HepG2 (cell line): Measurements from ENCODE around the gene GRM4. TPM values are rescaled to one million over a fixed set of nuclear protein-coding genes. Genes with fewer than 3 reads are reported as not detected.

Source experiments
- ATAC-seq: fragments of 200-7000 bp; cut with Tn5 transposase; 3 replicates; pipeline ENCODE4 v1.9.1; 2020; ENCODE audit warnings: mild to moderate bottlenecking, moderate library complexity
- BruUV-seq: library from RNA; stranded (reverse); fragments of 400-500 nt; replicated peaks from 2 replicates; lab custom pipeline; 2021; lab: Mats Ljungman, UMichigan
- CTCF ChIA-PET: fragments of 300-600 bp; formaldehyde crosslinking; extraction: SDS; loops from one replicate; lab custom pipeline; 2021; ENCODE audit warnings: low total read pairs, inconsistent platforms, low intra/inter-chr PET ratio; lab: Yijun Ruan, JAX
- POLR2A ChIA-PET: fragments of 350-600 bp; sonication (Branson Sonifier 250); formaldehyde crosslinking; loops from one replicate; lab custom pipeline; 2020; ENCODE audit warnings: antibody characterized with exemption, inconsistent platforms; lab: Yijun Ruan, JAX
- DNase-seq: peaks from one replicate; pipeline ENCODE4 v3.0.0-alpha.2; 2015; ENCODE audit warnings: low spot score
- FAIRE-seq: peaks from 3 replicates; lab custom pipeline; 2011; peaks lifted over from hg19 to GRCh38; lab: Jason Lieb, UNC
- H2AFZ ChIP-seq: one replicate; pipeline ENCODE4 v1.6.1; 2011; ENCODE audit warnings: low read length, inconsistent platforms
- H3K27ac ChIP-seq: fragments of 300-600 bp; 3 replicates; pipeline ENCODE4 v1.8.0; 2011; ENCODE audit warnings: mixed run types, mild to moderate bottlenecking, mixed read lengths, low read length, inconsistent platforms; ENCODE audit not compliant: insufficient read depth; ENCODE audit errors: extremely low read length
- H3K27me3 ChIP-seq, 2 experiments: fragments of 200-600 bp in 1 of 2; 2 replicates in 1 of 2; 3 replicates in 1 of 2; pipeline versions ENCODE4 v1.6.0 to v1.8.0; 2011; ENCODE audit warnings: low read length in 2 of 2, mild to moderate bottlenecking in 2 of 2, moderate library complexity in 2 of 2, inconsistent platforms in 1 of 2; ENCODE audit not compliant: insufficient read depth in 2 of 2, control insufficient read depth in 1 of 2
- H3K36me3 ChIP-seq, 2 experiments: fragments of 200-600 bp in 1 of 2; replicated peaks in 1 of 2; 2 replicates in 1 of 2; 3 replicates in 1 of 2; pipeline versions ENCODE4 v1.5.1 to v1.8.0; 2011; ENCODE audit warnings: low read length in 2 of 2, inconsistent platforms in 1 of 2; ENCODE audit not compliant: insufficient read depth in 2 of 2, control insufficient read depth in 1 of 2
- H3K4me1 ChIP-seq: 2 replicates; pipeline ENCODE4 v1.5.1; 2012; ENCODE audit warnings: low read length, inconsistent platforms; ENCODE audit not compliant: insufficient read depth
- H3K4me2 ChIP-seq: 2 replicates; pipeline ENCODE4 v1.6.0; 2011; ENCODE audit warnings: low read depth, low read length, inconsistent platforms
- H3K4me3 ChIP-seq, 3 experiments: fragments of 200-600 bp in 1 of 3; sonication (generic), shearing (Covaris generic) in 1 of 3; replicated peaks in 1 of 3; 2 replicates each; pipeline ENCODE4 v1.5.1; 2011 to 2016; ENCODE audit warnings: low read length in 3 of 3, inconsistent platforms in 2 of 3, low read depth in 2 of 3, mild to moderate bottlenecking in 2 of 3, control low read depth in 1 of 3, mixed read lengths in 1 of 3; ENCODE audit not compliant: insufficient read depth in 1 of 3
- H3K79me2 ChIP-seq: one replicate; pipeline ENCODE4 v1.6.1; 2011; ENCODE audit warnings: low read length, inconsistent platforms; ENCODE audit not compliant: insufficient read depth
- H3K9ac ChIP-seq: 2 replicates; pipeline ENCODE4 v1.6.0; 2011; ENCODE audit warnings: mild to moderate bottlenecking, low read depth, low read length, inconsistent platforms; ENCODE audit not compliant: insufficient read depth
- H3K9me3 ChIP-seq: 2 replicates; pipeline ENCODE4 v1.5.1; 2012; ENCODE audit warnings: mild to moderate bottlenecking, low read length
- H4K20me1 ChIP-seq: 2 replicates; pipeline ENCODE4 v1.6.0; 2011; ENCODE audit warnings: inconsistent platforms, mild to moderate bottlenecking, low read length, moderate library complexity; ENCODE audit not compliant: insufficient read depth
- EED ChIP-seq: sonication (generic); formaldehyde crosslinking; IDR thresholded peaks from 2 replicates; pipeline ENCODE4 v1.5.0; 2020; ENCODE audit warnings: mild to moderate bottlenecking, missing genetic modification reagents
- ETV5 ChIP-seq: IDR thresholded peaks from 2 replicates; pipeline ENCODE4 v1.6.1; 2018; ENCODE audit warnings: missing biosample characterization, missing genetic modification reagents, inconsistent platforms, borderline replicate concordance
- JUNB ChIP-seq: sonication (generic); formaldehyde crosslinking; IDR thresholded peaks from 2 replicates; pipeline ENCODE4 v1.8.0; 2022; ENCODE audit warnings: missing genetic modification reagents, mild to moderate bottlenecking, borderline replicate concordance
- LBX2 ChIP-seq: sonication (generic); formaldehyde crosslinking; IDR thresholded peaks from 2 replicates; pipeline ENCODE4 v1.5.0; 2020; ENCODE audit warnings: missing genetic modification reagents, mild to moderate bottlenecking, borderline replicate concordance
- MAFF ChIP-seq: IDR thresholded peaks from 2 replicates; pipeline ENCODE4 v1.6.1; 2011; ENCODE audit warnings: low read depth, low read length, improper control_type of control experiment
- MTF1 ChIP-seq: sonication (generic); formaldehyde crosslinking; IDR thresholded peaks from 2 replicates; pipeline ENCODE4 v1.5.0; 2020; ENCODE audit warnings: missing genetic modification reagents
- MXD3 ChIP-seq: IDR thresholded peaks from 2 replicates; pipeline ENCODE4 v1.6.1; 2016; ENCODE audit warnings: mild to moderate bottlenecking, missing biosample characterization, missing genetic modification reagents
- SATB2 ChIP-seq: sonication (generic); formaldehyde crosslinking; IDR thresholded peaks from 2 replicates; pipeline ENCODE4 v1.5.0; 2020; ENCODE audit warnings: missing genetic modification reagents
- ZBTB46 ChIP-seq: sonication (generic); formaldehyde crosslinking; IDR thresholded peaks from 2 replicates; pipeline ENCODE4 v1.4.0; 2020; ENCODE audit warnings: mild to moderate bottlenecking, missing genetic modification reagents, borderline replicate concordance
- ZNF510 ChIP-seq: sonication (generic); formaldehyde crosslinking; IDR thresholded peaks from 2 replicates; pipeline ENCODE4 v1.4.0; 2020; ENCODE audit warnings: low read depth, mild to moderate bottlenecking, missing genetic modification reagents
- ZNF629 ChIP-seq: sonication (generic); formaldehyde crosslinking; conservative IDR thresholded peaks from 2 replicates; pipeline ENCODE4 v1.5.0; 2020; ENCODE audit warnings: missing genetic modification reagents
- WGBS: methylation state at CpG from one replicate; pipeline ENCODE4 v1.1.6; 2017; ENCODE audit warnings: low lambda C conversion rate; 5-methylcytosine and 5-hydroxymethylcytosine counted together
- in situ Hi-C: cut with HindIII; loops from 2 replicates; pipeline ENCODE4 v1.10.0; 2017; ENCODE audit warnings: low pct_unique_long_range_greater_than_20kb; ENCODE audit not compliant: extremely low pct_ligation_motif_present
- intact Hi-C: fragments of 100-400 bp; cut with micrococcal nuclease; formaldehyde crosslinking; loops from one replicate; pipeline ENCODE4 v1.10.0; 2022; ENCODE audit not compliant: unreplicated experiment
- polyA plus RNA-seq, 8 experiments: library from polyadenylated mRNA; depleted of rRNA in 3 of 8; stranded (reverse) in 7 of 8; unstranded in 1 of 8; fragments of >200 nt; fragmentation: Illumina TruSeq in 4 of 8; extraction: Trizol in 4 of 8; gene quantifications; 2 replicates each; pipeline versions ENCODE4 v1.2.1 to v1.2.3, GENCODE V29; 2011 to 2016; ENCODE audit warnings: low read depth in 4 of 8, missing spikeins in 1 of 8, mixed read lengths in 1 of 8; ENCODE audit not compliant: insufficient read depth in 1 of 8
- total RNA-seq, 5 experiments: library from RNA; depleted of rRNA; stranded (reverse); fragments of >200 nt; fragmentation: Illumina TruSeq; extraction: Trizol; gene quantifications; 2 replicates each; pipeline ENCODE4 v1.2.3, GENCODE V29; 2016; ENCODE audit warnings: low read depth in 1 of 5

The GRM4 gene
- total and polyA plus RNA-seq, 2 of the 13 experiments (the other 11 are each of a cell fraction or from before 2014, with no cell fraction given), result not detected

GRCh38 chr6:34066772-34067770, 78.8 kb downstream of the GRM4 start (continued):
- TF ChIP-seq EED, result no peak
- TF ChIP-seq ZNF629 (CRISPR knock-in tag), result peak; percentile 64
- TF ChIP-seq ZNF510 (CRISPR knock-in tag), result no peak
- no peak for TF ChIP-seq MTF1
- no peak for TF ChIP-seq MXD3 (CRISPR knock-in tag)
- TF ChIP-seq JUNB, result no peak
- no peak for TF ChIP-seq ETV5
- TF ChIP-seq SATB2 (CRISPR knock-in tag), result no peak
- no peak for TF ChIP-seq LBX2 (CRISPR knock-in tag)
- no peak for TF ChIP-seq ZBTB46
- TF ChIP-seq, all 625 proteins: peak for 4

- Histone ChIP-seq H3K27me3 (peaks cover 13 to 61% of the 10 kb centered on the region in 2 experiments; a peak in 4 of 5 replicates), H3K79me2 (no peaks in the 10 kb centered on the region), H3K36me3 (no peaks in the 10 kb centered on the region), H3K27ac (no peak overlapping the region), H3K4me2 (no peak overlapping the region), H2AFZ (no peak overlapping the region)
- in situ Hi-C loops, result no loop called here
- no peak for FAIRE-seq
- ChIA-PET CTCF (no interaction called here), POLR2A (no interaction called here)
- no peak for DNase-seq
- intact Hi-C loops, result no loop called here
- 37% methylated on average over 5 of the region's 5 CpGs for WGBS
- BruUV-seq, result no TSS peak
- no peak for TF ChIP-seq MAFF
- TF ChIP-seq, all 625 proteins: peak for 0
- H3K9me3 ChIP-seq, result no peaks in the 10 kb centered on the region
- peaks cover 7% of the 10 kb centered on the region; the same call in 1 of the 2 replicates for H4K20me1 ChIP-seq
- H3K9ac ChIP-seq, result no peak overlapping the region
- no peak overlapping the region for H3K4me3 ChIP-seq
- ATAC-seq, result no peak
- H3K4me1 ChIP-seq, result no peaks in the 10 kb centered on the region
These were observed 79.7 kb downstream of the GRM4 start for GRCh38 chr6:34066218-34066571.
